Right lobe of liver (tissue), 4 donors: ENCODE results near the gene MOGAT3.

Experiments
- POLR2A ChIP-seq: fragments of 450-650 bp; IDR thresholded peaks from one replicate; pipeline ENCODE4 v1.6.1; 2017; ENCODE audit warnings: antibody characterized with exemption, mild to moderate bottlenecking
- TF ChIP-seq, protein P1 (sequence below), 4 donors: fragments of 200-600 bp in 3 of 4; fragments of 450-650 bp in 1 of 4; IDR thresholded peaks; one replicate each; pipeline versions ENCODE4 v1.5.1 to v1.8.0; 2016 to 2022; ENCODE audit warnings: antibody characterized with exemption in 4 of 4, mild to moderate bottlenecking in 2 of 4
- donor health status: DM: no; HTN: no; CAD: no.
- donor health status: DM: no; HTN: no; CAD: no.
- donor health status: DM: no; HTN: yes; CAD: no.

DNA sequence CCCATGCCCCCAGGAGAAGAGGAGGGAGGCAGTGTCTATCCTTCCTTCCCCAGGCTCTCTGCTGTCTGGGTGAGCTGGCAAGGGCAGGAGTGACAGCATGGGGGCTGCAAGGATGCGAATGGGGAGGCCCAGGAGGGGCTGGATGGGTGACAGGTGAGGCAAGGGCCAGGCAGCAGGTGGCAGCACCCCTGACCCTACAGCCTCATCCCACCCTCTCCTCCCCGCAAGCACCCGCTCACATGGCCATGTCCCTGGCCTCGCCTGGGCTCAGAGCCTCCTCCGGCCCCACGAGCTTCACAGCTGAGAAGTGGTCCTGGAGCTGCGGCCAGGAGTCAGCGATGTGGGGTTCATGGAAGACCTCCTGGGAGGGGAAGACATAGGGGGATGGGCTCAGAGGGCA lies 11.2 kb upstream of the MOGAT3 start:
- no peak for TF ChIP-seq POLR2A
- TF ChIP-seq, protein P1, sequence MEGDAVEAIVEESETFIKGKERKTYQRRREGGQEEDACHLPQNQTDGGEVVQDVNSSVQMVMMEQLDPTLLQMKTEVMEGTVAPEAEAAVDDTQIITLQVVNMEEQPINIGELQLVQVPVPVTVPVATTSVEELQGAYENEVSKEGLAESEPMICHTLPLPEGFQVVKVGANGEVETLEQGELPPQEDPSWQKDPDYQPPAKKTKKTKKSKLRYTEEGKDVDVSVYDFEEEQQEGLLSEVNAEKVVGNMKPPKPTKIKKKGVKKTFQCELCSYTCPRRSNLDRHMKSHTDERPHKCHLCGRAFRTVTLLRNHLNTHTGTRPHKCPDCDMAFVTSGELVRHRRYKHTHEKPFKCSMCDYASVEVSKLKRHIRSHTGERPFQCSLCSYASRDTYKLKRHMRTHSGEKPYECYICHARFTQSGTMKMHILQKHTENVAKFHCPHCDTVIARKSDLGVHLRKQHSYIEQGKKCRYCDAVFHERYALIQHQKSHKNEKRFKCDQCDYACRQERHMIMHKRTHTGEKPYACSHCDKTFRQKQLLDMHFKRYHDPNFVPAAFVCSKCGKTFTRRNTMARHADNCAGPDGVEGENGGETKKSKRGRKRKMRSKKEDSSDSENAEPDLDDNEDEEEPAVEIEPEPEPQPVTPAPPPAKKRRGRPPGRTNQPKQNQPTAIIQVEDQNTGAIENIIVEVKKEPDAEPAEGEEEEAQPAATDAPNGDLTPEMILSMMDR (IDR thresholded peaks at IDR 0.05), result no peak
